ENCODE data around the gene BUD31. TPM values are rescaled to one million over a fixed set of nuclear protein-coding genes. Genes with fewer than 3 reads are reported as not detected.
"Not testable (repeated sequence)": the region's sequence is repeated elsewhere in the genome, so short reads cannot be mapped to it uniquely, and the experiment has no call there.

Gene BUD31
- total RNA-seq, 4 donors from 2014 or later: 52.9 to 68.3 (median 64.8) TPM

- no peak for DNase-seq (ENCODE audit: low spot score)
- ATAC-seq (ENCODE audit: low FRiP score): no peak
- no peak for TF ChIP-seq CTCF (IDR thresholded peaks at IDR 0.05)
These were observed 13.4 kb downstream of the BUD31 start for GRCh38 chr7:99422186-99422585.

GRCh38 chr7:99422625-99423024 lies 13.9 kb downstream of the BUD31 start:
- no peak for DNase-seq (ENCODE audit: low spot score)
- no peak for ATAC-seq (ENCODE audit: low FRiP score)
- TF ChIP-seq CTCF (IDR thresholded peaks at IDR 0.05): no peak

GRCh38 chr7:99424932-99425730 lies 16.4 kb downstream of the BUD31 start:
- DNase-seq (ENCODE audit: low spot score) (no peak), ATAC-seq (ENCODE audit: low FRiP score) (no peak)
- no peak for TF ChIP-seq CTCF (IDR thresholded peaks at IDR 0.05)

GRCh38 chr7:99428972-99429566 lies 20.3 kb downstream of the BUD31 start:
- TF ChIP-seq CTCF (IDR thresholded peaks at IDR 0.05): no peak
- DNase-seq (ENCODE audit: low spot score) (no peak), ATAC-seq (ENCODE audit: low FRiP score) (no peak)

GRCh38 chr7:99429756-99430155 lies 21.0 kb downstream of the BUD31 start:
- no peak for TF ChIP-seq CTCF (IDR thresholded peaks at IDR 0.05)
- DNase-seq (ENCODE audit: low spot score) (no peak), ATAC-seq (ENCODE audit: low FRiP score) (no peak)

- not testable (repeated sequence) for ATAC-seq (ENCODE audit: low FRiP score); DNase-seq (ENCODE audit: low spot score)
These were observed 23.2 kb downstream of the BUD31 start for GRCh38 chr7:99431756-99432540.

- no peak for TF ChIP-seq CTCF (IDR thresholded peaks at IDR 0.05)
- ATAC-seq (ENCODE audit: low FRiP score): no peak
- DNase-seq (ENCODE audit: low spot score): no peak
These were observed 24.4 kb downstream of the BUD31 start for GRCh38 chr7:99433158-99433557.

All from omental fat pad (tissue), 4 donors.